ENCODE measurements around the gene KCND2. TPM values are rescaled to one million over a fixed set of nuclear protein-coding genes. Genes with fewer than 3 reads are reported as not detected.
"Not testable (repeated sequence)": the region's sequence is repeated elsewhere in the genome, so short reads cannot be mapped to it uniquely, and the experiment has no call there.

KCND2 gene
- total RNA-seq, 1 donor from 2014 or later: 3.7 TPM

DNA sequence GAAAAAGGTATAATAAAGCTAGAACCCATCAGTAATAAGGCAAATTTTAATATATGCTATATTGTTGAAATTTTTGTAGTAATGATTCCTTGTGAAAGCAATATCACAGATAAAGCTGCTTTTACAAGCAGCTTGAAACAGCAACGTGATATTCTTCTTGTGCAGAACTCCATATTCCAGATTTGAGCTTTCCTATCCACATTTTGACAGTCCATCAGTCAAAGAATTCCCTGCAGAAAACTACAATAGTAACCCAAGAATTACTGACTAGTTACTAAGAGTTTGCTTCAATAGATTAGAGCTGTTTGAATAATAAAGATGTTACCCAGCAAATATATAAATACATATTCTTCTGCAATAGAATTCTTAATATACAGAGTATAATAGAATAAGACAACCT is 291.2 kb downstream of the KCND2 start:
- H3K27ac Mint-ChIP-seq: no peak overlapping the region
- no peaks in the 10 kb centered on the region for H3K36me3 Mint-ChIP-seq
- H3K4me3 Mint-ChIP-seq: no peak overlapping the region
- no peaks in the 10 kb centered on the region for H3K27me3 Mint-ChIP-seq (ENCODE audit: low read depth)
- H3K9me3 Mint-ChIP-seq: no peaks in the 10 kb centered on the region
- peaks cover 6% of the 10 kb centered on the region for H3K4me1 Mint-ChIP-seq
- no peak for DNase-seq (ENCODE audit: low spot score in 2 of 2, unreplicated experiment in 2 of 2)
- TF ChIP-seq, protein P1, sequence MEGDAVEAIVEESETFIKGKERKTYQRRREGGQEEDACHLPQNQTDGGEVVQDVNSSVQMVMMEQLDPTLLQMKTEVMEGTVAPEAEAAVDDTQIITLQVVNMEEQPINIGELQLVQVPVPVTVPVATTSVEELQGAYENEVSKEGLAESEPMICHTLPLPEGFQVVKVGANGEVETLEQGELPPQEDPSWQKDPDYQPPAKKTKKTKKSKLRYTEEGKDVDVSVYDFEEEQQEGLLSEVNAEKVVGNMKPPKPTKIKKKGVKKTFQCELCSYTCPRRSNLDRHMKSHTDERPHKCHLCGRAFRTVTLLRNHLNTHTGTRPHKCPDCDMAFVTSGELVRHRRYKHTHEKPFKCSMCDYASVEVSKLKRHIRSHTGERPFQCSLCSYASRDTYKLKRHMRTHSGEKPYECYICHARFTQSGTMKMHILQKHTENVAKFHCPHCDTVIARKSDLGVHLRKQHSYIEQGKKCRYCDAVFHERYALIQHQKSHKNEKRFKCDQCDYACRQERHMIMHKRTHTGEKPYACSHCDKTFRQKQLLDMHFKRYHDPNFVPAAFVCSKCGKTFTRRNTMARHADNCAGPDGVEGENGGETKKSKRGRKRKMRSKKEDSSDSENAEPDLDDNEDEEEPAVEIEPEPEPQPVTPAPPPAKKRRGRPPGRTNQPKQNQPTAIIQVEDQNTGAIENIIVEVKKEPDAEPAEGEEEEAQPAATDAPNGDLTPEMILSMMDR (IDR thresholded peaks at IDR 0.05; ENCODE audit: unreplicated experiment): no peak

DNA sequence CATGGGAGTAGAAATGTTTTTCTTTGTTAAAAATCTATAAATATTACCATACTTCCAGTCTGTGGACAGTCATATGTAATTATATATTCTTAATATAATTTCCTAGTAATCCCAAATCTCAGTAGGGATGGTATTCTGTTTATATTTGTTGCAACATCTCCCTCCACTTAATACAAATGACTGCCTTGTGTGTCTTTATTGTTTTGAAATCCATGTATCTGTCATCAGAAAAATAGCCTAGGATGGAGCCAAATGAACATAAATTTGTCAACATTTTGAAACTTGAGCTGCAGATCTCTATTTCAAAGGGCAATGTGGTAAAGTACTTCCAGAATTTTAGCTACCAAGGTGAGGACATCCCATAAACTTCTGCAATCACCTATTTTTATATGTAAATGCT is 294.2 kb downstream of the KCND2 start:
- no peaks in the 10 kb centered on the region for H3K36me3 Mint-ChIP-seq
- H3K27me3 Mint-ChIP-seq (ENCODE audit: low read depth): no peaks in the 10 kb centered on the region
- H3K9me3 Mint-ChIP-seq: no peaks in the 10 kb centered on the region
- no peak overlapping the region for H3K4me3 Mint-ChIP-seq
- no peak for DNase-seq (ENCODE audit: low spot score in 2 of 2, unreplicated experiment in 2 of 2)
- peaks cover 6% of the 10 kb centered on the region for H3K4me1 Mint-ChIP-seq
- H3K27ac Mint-ChIP-seq: no peak overlapping the region
- TF ChIP-seq, protein P1 (IDR thresholded peaks at IDR 0.05; ENCODE audit: unreplicated experiment): no peak

DNA sequence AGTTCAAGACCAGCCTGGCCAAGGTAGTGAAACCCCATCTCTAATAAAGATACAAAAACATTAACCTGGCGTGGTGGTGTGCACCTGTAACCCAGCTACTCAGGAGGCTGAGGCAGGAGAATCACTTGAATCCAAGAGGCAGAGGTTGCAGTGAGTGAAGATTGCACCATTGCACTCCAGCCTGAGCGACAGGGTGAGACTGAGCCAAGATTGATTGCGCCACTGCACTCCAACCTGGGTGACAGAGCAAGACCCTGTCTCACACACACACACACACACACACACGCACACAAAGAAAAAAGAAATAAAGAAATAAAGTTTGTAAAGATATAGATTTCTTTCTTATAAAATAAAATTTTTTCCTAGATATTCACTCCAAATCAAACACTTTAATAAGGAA is 305.7 kb downstream of the KCND2 start:
- DNase-seq (ENCODE audit: low spot score in 2 of 2, unreplicated experiment in 2 of 2); H3K27me3 Mint-ChIP-seq (ENCODE audit: low read depth); H3K4me3 Mint-ChIP-seq; H3K4me1 Mint-ChIP-seq; H3K36me3 Mint-ChIP-seq; H3K27ac Mint-ChIP-seq; H3K9me3 Mint-ChIP-seq: not testable (repeated sequence)

DNA sequence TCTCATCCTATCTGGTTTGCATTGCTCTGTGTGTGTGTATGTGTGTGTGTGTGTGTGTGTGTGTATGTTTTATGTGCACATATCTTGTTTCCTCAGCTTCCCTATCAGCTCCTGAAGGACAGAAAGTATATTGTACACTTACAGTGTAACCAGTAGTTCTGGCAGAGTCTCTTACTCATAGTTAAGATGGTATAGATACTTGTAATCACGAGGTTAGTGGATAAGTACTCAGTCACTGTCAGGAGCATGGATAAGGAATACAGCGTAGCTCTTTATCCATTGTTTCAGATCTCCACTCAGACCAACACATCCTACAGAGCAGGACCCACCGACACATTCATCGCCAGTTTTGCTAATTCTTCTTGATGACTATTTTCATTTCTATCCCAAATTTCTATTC is 309.9 kb downstream of the KCND2 start:
- Mint-ChIP-seq H3K27ac (no peak overlapping the region), H3K36me3 (no peaks in the 10 kb centered on the region), H3K9me3 (no peaks in the 10 kb centered on the region), H3K4me3 (no peak overlapping the region), H3K27me3 (ENCODE audit: low read depth) (no peaks in the 10 kb centered on the region), H3K4me1 (peaks cover 28% of the 10 kb centered on the region)
- DNase-seq (ENCODE audit: low spot score in 2 of 2, unreplicated experiment in 2 of 2): no peak
- TF ChIP-seq, protein P1 (IDR thresholded peaks at IDR 0.05; ENCODE audit: unreplicated experiment): no peak

DNA sequence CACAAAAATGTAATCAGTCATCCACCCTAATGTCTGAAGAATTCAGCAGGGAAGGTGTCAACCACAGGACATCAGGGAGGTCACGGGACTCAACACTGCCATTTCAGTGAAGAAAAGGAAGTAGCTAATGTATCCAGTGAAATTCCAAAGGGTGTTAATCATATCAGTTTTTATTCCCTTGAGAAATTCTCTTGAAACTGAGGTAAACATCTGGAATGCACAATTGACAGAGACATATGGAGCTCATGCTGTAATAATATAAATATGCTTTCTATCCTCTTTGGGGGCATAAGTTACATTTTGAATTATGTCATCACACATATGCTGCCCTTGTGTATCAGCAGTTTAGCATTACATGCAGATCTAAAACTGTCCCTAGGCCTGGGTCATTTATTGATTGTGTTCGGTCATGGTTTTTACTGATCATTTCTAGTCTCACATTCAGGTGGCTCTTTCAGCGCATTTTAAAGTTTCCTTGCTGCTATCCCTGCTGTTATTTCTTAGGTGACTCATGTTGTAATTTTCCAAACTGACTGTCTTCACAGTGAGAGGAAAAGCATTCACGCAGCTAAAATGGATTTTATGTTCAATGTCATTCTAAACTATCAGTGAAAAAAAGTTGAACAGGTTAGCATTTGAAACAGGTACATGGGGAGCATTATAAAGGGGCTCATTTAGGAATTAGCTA is 311.1 kb downstream of the KCND2 start:
- Mint-ChIP-seq H3K4me3 (no peak overlapping the region), H3K27me3 (ENCODE audit: low read depth) (no peaks in the 10 kb centered on the region), H3K4me1 (peaks cover 36% of the 10 kb centered on the region)

DNA sequence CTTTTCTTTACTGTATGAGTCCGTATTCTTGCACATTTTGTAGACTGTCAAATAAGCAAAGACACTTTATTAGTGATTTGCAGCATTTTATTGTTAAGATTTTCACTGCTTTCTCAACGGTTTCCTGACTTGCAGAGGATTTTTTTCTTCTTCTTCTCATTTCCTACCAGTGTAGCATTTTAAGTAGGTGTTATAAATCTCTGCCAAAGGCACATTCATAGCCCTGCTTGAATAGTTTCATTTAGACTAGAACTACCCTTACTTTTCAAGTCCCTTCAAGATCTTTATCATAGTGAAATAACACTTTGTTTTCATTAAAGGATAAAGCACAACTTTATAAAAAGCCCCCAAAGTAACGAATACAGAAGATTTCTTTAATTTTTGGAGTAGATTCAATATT is 313.6 kb downstream of the KCND2 start:
- Mint-ChIP-seq H3K4me3 (no peak overlapping the region), H3K9me3 (no peaks in the 10 kb centered on the region), H3K4me1 (peaks cover 36% of the 10 kb centered on the region), H3K27ac (no peak overlapping the region), H3K36me3 (no peaks in the 10 kb centered on the region), H3K27me3 (ENCODE audit: low read depth) (no peaks in the 10 kb centered on the region)
- no peak for DNase-seq (ENCODE audit: low spot score in 2 of 2, unreplicated experiment in 2 of 2)
- TF ChIP-seq, protein P1 (IDR thresholded peaks at IDR 0.05; ENCODE audit: unreplicated experiment): no peak

More for the DNA sequence above, 311.1 kb downstream of the KCND2 start:
- Mint-ChIP-seq H3K9me3 (no peaks in the 10 kb centered on the region), H3K27ac (no peak overlapping the region), H3K36me3 (no peaks in the 10 kb centered on the region)
- TF ChIP-seq, protein P1 (IDR thresholded peaks at IDR 0.05; ENCODE audit: unreplicated experiment): no peak
- DNase-seq (ENCODE audit: low spot score in 2 of 2, unreplicated experiment in 2 of 2): no peak
